Adrenal gland (tissue), 12 donors: Measurements from ENCODE around the gene RAB38. TPM values are rescaled to one million over a fixed set of nuclear protein-coding genes. Genes with fewer than 3 reads are reported as not detected.

ENCODE experiments used
- DNase-seq, 7 donors: peaks; one replicate each; pipeline ENCODE4 v3.0.0-alpha.2; 2019 to 2020
- H3K27ac ChIP-seq, 5 donors: fragments of 200-600 bp; sonication (generic) in 4 of 5; 1 replicate in 3 of 5; 2 replicates in 2 of 5; pipeline versions ENCODE4 v1.5.1 to v1.8.0; 2016 to 2020; ENCODE audit warnings: mild to moderate bottlenecking in 1 of 5
- H3K27me3 ChIP-seq: fragments of 200-600 bp; 2 replicates; pipeline ENCODE4 v1.8.0; 2021
- H3K36me3 ChIP-seq, 2 donors: fragments of 200-600 bp; replicated peaks in 1 of 2; 1 replicate in 1 of 2; 2 replicates in 1 of 2; pipeline versions ENCODE4 v1.5.1 to v1.8.0; 2018 to 2022
- H3K4me1 ChIP-seq, 2 donors: fragments of 200-600 bp; replicated peaks in 1 of 2; 1 replicate in 1 of 2; 2 replicates in 1 of 2; pipeline versions ENCODE4 v1.5.1 to v1.8.0; 2018 to 2021
- H3K4me3 ChIP-seq, 4 donors: fragments of 200-600 bp; sonication (generic) in 3 of 4; one replicate each; pipeline ENCODE4 v1.5.1; 2016 to 2018
- H3K9me3 ChIP-seq, 3 donors: fragments of 200-600 bp; sonication (generic) in 1 of 3; replicated peaks in 1 of 3; 1 replicate in 2 of 3; 2 replicates in 1 of 3; pipeline versions ENCODE4 v1.5.1 to v1.8.0; 2016 to 2021
- POLR2A ChIP-seq, 2 donors: fragments of 450-650 bp; IDR thresholded peaks; one replicate each; pipeline ENCODE4 v1.6.1; 2017; ENCODE audit warnings: antibody characterized with exemption in 2 of 2, mild to moderate bottlenecking in 2 of 2, moderate library complexity in 1 of 2
- WGBS, 4 donors: extraction: QIAGEN DNeasy Blood & Tissue Kit in 2 of 4; methylation state at CpG; one replicate each; pipeline versions ENCODE4 v1.1.5 to v1.1.7; 2013 to 2017; 5-methylcytosine and 5-hydroxymethylcytosine counted together
- intact Hi-C, 2 donors: fragments of 100-400 bp; cut with DNase I; formaldehyde crosslinking; loops; one replicate each; pipeline versions ENCODE4 v1.14.1 to v1.15.0; 2022 to 2023
- polyA plus RNA-seq, 3 donors: library from polyadenylated mRNA; stranded (reverse); fragments of 200-250 nt in 2 of 3; fragments of 350-450 nt in 1 of 3; fragmentation: Illumina TruSeq in 1 of 3; extraction: RNeasy Lipid Tissue Mini Kit (QIAGEN cat#74804) in 1 of 3; gene quantifications; one replicate each; pipeline ENCODE4 v1.2.3, GENCODE V29; 2013 to 2014
- total RNA-seq, 9 donors: library from RNA; depleted of rRNA in 4 of 9; stranded (reverse); fragments of >200 nt in 4 of 9; fragments of 120-200 nt in 1 of 9; fragmentation: NEBNext Ultra II Directional in 1 of 9; extraction: Animal tissue kit (Norgen Biotek cat#: 25700) in 1 of 9; gene quantifications; one replicate each; pipeline versions ENCODE4 v1.1.0 to v1.2.4, GENCODE V29; 2013 to 2023
- TF ChIP-seq, protein P1 (sequence below), 6 experiments: fragments of 450-650 bp in 4 of 6; fragments of 200-600 bp in 2 of 6; sonication (generic) in 1 of 6; IDR thresholded peaks; 1 replicate in 5 of 6; 2 replicates in 1 of 6; pipeline versions ENCODE4 v1.5.1 to v1.8.0; 2016 to 2021; ENCODE audit warnings: antibody characterized with exemption in 6 of 6, mild to moderate bottlenecking in 2 of 6, moderate library complexity in 1 of 6
- donor health status: healthy with polysubstance abuse.
- donor health status: Bipolar disorder and iron deficiency.
- donor health status: DM: yes; HTN: yes; CAD: no.
- donor health status: DM: no; HTN: no; CAD: no.
- donor health status: DM: no; HTN: no; CAD: no.
- donor health status: DM: yes; HTN: yes; CAD: no.

The RAB38 gene
- total and polyA plus RNA-seq, 12 donors = 7.9 to 114 (median 27.9) TPM

DNA sequence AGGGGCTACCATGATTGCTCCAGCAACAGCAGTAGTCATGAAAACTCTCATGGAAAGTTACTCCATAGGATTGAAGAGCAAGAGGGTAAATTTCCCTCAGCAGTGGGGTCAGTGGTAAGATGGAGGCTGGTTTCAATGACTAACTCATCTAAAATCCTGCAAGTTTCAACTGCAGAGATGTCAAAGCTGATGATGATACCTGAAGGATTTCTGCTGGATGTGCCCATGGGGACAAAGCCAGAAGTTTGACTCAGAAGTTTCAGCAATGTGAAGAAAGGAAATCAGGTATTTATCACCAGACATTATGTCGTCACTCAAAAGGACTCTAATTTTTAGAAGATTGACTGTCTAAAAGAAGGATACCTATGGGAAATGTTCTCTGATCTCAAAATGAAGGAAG, 29.1 kb downstream of the RAB38 start:
- Histone ChIP-seq H3K4me1 (peaks cover 0 to 5% of the 10 kb centered on the region in 2 donors), H3K27ac (no peak overlapping the region), H3K27me3 (no peaks in the 10 kb centered on the region), H3K4me3 (no peak overlapping the region), H3K9me3 (no peaks in the 10 kb centered on the region), H3K36me3 (no peaks in the 10 kb centered on the region)
- intact Hi-C loops = no loop called here
- WGBS, 4 donors = 88 to 96% (median 94%) methylated on average over 1 of the region's 1 CpG
- TF ChIP-seq, protein P1, sequence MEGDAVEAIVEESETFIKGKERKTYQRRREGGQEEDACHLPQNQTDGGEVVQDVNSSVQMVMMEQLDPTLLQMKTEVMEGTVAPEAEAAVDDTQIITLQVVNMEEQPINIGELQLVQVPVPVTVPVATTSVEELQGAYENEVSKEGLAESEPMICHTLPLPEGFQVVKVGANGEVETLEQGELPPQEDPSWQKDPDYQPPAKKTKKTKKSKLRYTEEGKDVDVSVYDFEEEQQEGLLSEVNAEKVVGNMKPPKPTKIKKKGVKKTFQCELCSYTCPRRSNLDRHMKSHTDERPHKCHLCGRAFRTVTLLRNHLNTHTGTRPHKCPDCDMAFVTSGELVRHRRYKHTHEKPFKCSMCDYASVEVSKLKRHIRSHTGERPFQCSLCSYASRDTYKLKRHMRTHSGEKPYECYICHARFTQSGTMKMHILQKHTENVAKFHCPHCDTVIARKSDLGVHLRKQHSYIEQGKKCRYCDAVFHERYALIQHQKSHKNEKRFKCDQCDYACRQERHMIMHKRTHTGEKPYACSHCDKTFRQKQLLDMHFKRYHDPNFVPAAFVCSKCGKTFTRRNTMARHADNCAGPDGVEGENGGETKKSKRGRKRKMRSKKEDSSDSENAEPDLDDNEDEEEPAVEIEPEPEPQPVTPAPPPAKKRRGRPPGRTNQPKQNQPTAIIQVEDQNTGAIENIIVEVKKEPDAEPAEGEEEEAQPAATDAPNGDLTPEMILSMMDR (IDR thresholded peaks at IDR 0.05) = no peak
- no peak for TF ChIP-seq POLR2A (IDR thresholded peaks at IDR 0.05)
- DNase-seq = no peak

DNA sequence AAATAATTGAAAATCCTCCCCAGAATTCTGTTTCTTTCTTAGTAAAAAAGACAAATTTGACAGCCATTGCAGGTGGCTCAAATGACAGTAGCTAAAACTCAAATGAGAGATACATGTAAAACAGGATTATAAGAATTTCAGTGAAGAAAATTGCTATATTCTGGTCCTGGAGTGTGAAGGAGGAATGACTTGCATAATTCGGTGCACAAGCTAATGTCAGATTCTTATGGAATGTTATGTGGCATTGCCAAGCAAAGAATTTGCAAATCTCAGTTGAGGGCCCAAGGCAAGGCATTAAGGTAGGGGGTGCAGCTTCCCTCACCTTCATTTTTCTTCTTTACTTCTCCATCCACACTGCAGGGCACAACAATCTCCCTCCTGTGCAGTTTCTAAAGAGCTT, 35.4 kb downstream of the RAB38 start:
- Histone ChIP-seq H3K27ac (no peak overlapping the region), H3K27me3 (no peaks in the 10 kb centered on the region), H3K4me3 (no peak overlapping the region), H3K4me1 (no peaks in the 10 kb centered on the region), H3K36me3 (no peaks in the 10 kb centered on the region), H3K9me3 (no peaks in the 10 kb centered on the region)
- WGBS, 4 donors = 29 to 96% (median 55%) methylated on average over 1 of the region's 1 CpG
- DNase-seq = no peak
- TF ChIP-seq POLR2A (IDR thresholded peaks at IDR 0.05) = no peak
- TF ChIP-seq, protein P1 (IDR thresholded peaks at IDR 0.05) = no peak
- intact Hi-C loops = no loop called here

DNA sequence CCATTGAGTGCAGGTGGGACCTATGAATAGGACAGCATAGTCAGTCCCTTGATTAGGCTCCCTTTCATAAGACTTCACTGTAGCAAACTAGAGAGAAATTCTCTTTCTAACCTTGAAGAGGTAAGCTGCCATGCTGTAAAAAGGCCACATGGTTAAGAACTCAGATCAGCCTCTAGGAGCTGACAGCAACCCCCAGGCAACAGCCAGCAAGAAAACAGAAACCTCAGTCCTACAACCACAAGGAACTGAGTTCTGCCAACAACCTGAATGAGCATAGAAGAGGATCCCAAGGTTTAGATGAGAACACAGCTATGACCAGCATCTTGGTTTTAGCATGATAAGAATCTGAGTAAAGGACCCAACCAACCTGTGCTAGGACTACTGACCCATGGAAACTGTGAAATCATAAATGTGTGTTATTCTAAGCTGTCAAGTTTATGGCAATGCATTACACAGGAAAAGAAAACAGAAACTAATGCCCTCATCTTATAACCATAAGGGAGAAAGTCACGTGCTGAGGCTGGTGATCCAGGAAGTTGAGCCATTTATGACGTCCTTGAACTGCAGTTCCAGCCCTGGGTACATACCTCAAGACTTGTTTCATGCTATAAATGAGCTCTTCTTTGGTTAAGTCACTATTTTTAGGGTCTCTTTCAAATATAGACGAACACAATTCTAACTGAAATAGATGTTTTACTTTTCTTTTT, 43.3 kb downstream of the RAB38 start:
- no peak for DNase-seq
- TF ChIP-seq, protein P1 (IDR thresholded peaks at IDR 0.05) = no peak
- no peak for TF ChIP-seq POLR2A (IDR thresholded peaks at IDR 0.05)
- no peaks in the 10 kb centered on the region for H3K27me3 ChIP-seq
- H3K4me1 ChIP-seq = no peaks in the 10 kb centered on the region
- no peaks in the 10 kb centered on the region for H3K9me3 ChIP-seq
- no peak overlapping the region for H3K4me3 ChIP-seq
- no peak overlapping the region for H3K27ac ChIP-seq
- no peaks in the 10 kb centered on the region for H3K36me3 ChIP-seq
- WGBS, 4 donors = 74 to 88% (median 82%) methylated on average over 3 of the region's 3 CpGs
- intact Hi-C loops = no loop called here

DNA sequence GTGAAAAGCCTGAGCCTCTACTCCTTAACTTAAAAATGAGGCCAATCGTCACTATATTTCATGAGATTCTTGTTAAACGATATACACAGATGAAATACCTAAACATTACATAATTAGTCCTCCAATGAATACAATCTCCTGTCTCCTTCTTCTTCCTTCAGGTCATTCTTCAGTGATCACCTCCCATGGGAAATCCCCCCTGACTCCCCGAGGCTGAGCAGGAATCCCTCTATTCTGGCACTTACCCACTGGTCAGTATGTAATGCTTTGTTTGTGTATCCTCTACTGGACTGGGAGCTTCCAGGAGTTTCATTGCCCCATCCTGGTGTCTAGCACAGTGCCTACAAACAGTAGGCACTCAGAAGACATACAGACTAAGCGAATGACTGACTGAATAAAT, 52.3 kb downstream of the RAB38 start:
- H3K27me3 ChIP-seq = no peaks in the 10 kb centered on the region
- intact Hi-C loops = no loop called here
- H3K4me3 ChIP-seq = no peak overlapping the region
- no peaks in the 10 kb centered on the region for H3K36me3 ChIP-seq
- no peaks in the 10 kb centered on the region for H3K4me1 ChIP-seq
- DNase-seq = no peak
- TF ChIP-seq POLR2A (IDR thresholded peaks at IDR 0.05) = no peak
- TF ChIP-seq, protein P1 (IDR thresholded peaks at IDR 0.05) = no peak
- H3K27ac ChIP-seq = no peak overlapping the region
- 86 to 89% (median 87%) methylated on average over 4 of the region's 4 CpGs for WGBS, 4 donors
- H3K9me3 ChIP-seq = no peaks in the 10 kb centered on the region
